ENCODE measurements around the gene NCK2.

GRCh38 chr2:105912081-105912480 lies 167.4 kb downstream of the NCK2 start:
- TF ChIP-seq CTCF (IDR thresholded peaks at IDR 0.05; ENCODE audit: low read length) (no peak), EZH2 (optimal IDR thresholded peaks at IDR 0.05; ENCODE audit: low read depth, low read length) (no peak), EZH2phosphoT487 (IDR thresholded peaks at IDR 0.05; ENCODE audit: low read length) (no peak)

All from MM.1S (cell line).